Neural progenitor cell (in vitro differentiated cells): ENCODE measurements around the gene CITED4. TPM values are rescaled to one million over a fixed set of nuclear protein-coding genes. Genes with fewer than 3 reads are reported as not detected.

Experiments used
- DNase-seq: peaks from one replicate; pipeline ENCODE4 v3.0.0-alpha.2; 2016; ENCODE audit warnings: low spot score
- H2AFZ ChIP-seq: fragments of 200-600 bp; sonication (generic); replicated peaks from 2 replicates; pipeline ENCODE4 v1.6.1; 2016; ENCODE audit warnings: antibody characterized with exemption
- H3F3A ChIP-seq: fragments of 200-600 bp; sonication (generic); 2 replicates; pipeline ENCODE4 v1.6.1; 2016; ENCODE audit warnings: antibody characterized with exemption, low read depth
- H3K27ac ChIP-seq: fragments of 200-600 bp; sonication (generic); 2 replicates; pipeline ENCODE4 v1.5.1; 2016; ENCODE audit warnings: mild to moderate bottlenecking
- H3K27me3 ChIP-seq: fragments of 200-600 bp; sonication (generic); 2 replicates; pipeline ENCODE4 v1.6.1; 2016; ENCODE audit warnings: mild to moderate bottlenecking, moderate library complexity
- H3K36me3 ChIP-seq: fragments of 200-600 bp; sonication (generic); 2 replicates; pipeline ENCODE4 v1.5.1; 2016
- H3K4me1 ChIP-seq: fragments of 200-600 bp; sonication (generic); 2 replicates; pipeline ENCODE4 v1.6.1; 2016; ENCODE audit warnings: mixed run types
- H3K4me2 ChIP-seq: fragments of 200-600 bp; sonication (generic); 2 replicates; pipeline ENCODE4 v1.6.1; 2016
- H3K4me3 ChIP-seq: fragments of 200-600 bp; sonication (generic); 2 replicates; pipeline ENCODE4 v1.5.1; 2016
- H3K79me2 ChIP-seq: fragments of 200-600 bp; sonication (generic); 2 replicates; pipeline ENCODE4 v1.6.1; 2016; ENCODE audit warnings: low read depth
- H3K9ac ChIP-seq: fragments of 200-600 bp; sonication (generic); 2 replicates; pipeline ENCODE4 v1.6.1; 2016
- H3K9me3 ChIP-seq: fragments of 200-600 bp; sonication (generic); 2 replicates; pipeline ENCODE4 v1.5.1; 2016; ENCODE audit warnings: low read depth
- H4K20me1 ChIP-seq: fragments of 200-600 bp; sonication (generic); 2 replicates; pipeline ENCODE4 v1.6.1; 2016; ENCODE audit warnings: low read depth
- H3K27ac Mint-ChIP-seq: 3 replicates; pipeline ENCODE4 v1.8.0; 2021; ENCODE audit warnings: mixed read lengths
- H3K27me3 Mint-ChIP-seq: 2 replicates; pipeline ENCODE4 v1.8.0; 2022; ENCODE audit warnings: low read depth, mild to moderate bottlenecking, inconsistent platforms, moderate library complexity, mixed read lengths; ENCODE audit not compliant: insufficient read depth
- H3K36me3 Mint-ChIP-seq: 3 replicates; pipeline ENCODE4 v1.8.0; 2021; ENCODE audit warnings: mixed read lengths
- H3K4me1 Mint-ChIP-seq: 3 replicates; pipeline ENCODE4 v1.8.0; 2021; ENCODE audit warnings: mixed read lengths
- H3K4me3 Mint-ChIP-seq: 3 replicates; pipeline ENCODE4 v1.8.0; 2021; ENCODE audit warnings: mild to moderate bottlenecking, moderate library complexity, mixed read lengths
- H3K9me3 Mint-ChIP-seq: 3 replicates; pipeline ENCODE4 v1.8.0; 2020; ENCODE audit warnings: mixed read lengths
- EZH2 ChIP-seq: fragments of 200-600 bp; sonication (generic); IDR thresholded peaks from 2 replicates; pipeline ENCODE4 v1.6.1; 2017; ENCODE audit warnings: antibody characterized with exemption, mild to moderate bottlenecking, moderate library complexity
- EZH2phosphoT487 ChIP-seq: fragments of 200-600 bp; sonication (generic); IDR thresholded peaks from 2 replicates; pipeline ENCODE4 v1.6.1; 2017; ENCODE audit warnings: antibody characterized with exemption
- total RNA-seq: library from RNA; depleted of rRNA; stranded (reverse); fragments of >200 nt; gene quantifications from 2 replicates; pipeline ENCODE4 v1.2.3, GENCODE V29; 2015; ENCODE audit warnings: low replicate concordance
- TF ChIP-seq, protein P1 (sequence below): fragments of 200-600 bp; sonication (generic); IDR thresholded peaks from 2 replicates; pipeline ENCODE4 v1.5.1; 2017; ENCODE audit warnings: antibody characterized with exemption, mild to moderate bottlenecking

The CITED4 gene
- total RNA-seq, 1 donor from 2014 or later: 0.77 TPM

DNA sequence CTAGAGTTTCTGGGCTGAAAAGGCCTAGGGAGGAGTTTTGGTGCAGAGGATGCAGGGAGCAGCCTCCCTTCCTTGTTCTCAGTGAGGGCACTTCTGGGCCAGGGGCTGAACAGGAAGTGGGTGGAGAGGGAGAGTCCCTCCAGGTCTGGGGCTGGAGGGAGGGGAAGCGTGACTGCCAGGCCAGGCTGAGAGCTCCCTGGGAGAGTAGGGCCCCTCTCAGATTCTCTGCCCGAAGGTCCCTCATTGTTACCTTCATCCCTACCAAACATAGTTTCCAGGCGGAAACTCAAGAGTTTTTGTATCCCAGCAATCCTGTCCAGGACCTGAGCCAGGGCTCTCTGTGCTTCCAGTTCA, 36.8 kb downstream of the CITED4 start:
- Histone ChIP-seq H3K27me3 (peaks cover 37% of the 10 kb centered on the region), H3K4me3 (peak overlapping the region; percentile 14), H3K4me2 (peak overlapping the region; percentile 74), H3F3A (peaks cover 19% of the 10 kb centered on the region), H3K9ac (no peak overlapping the region), H3K9me3 (no peaks in the 10 kb centered on the region), H3K79me2 (no peaks in the 10 kb centered on the region), H4K20me1 (peaks cover 14% of the 10 kb centered on the region), H3K27ac (peak overlapping the region; percentile 51), H3K4me1 (peaks cover 23% of the 10 kb centered on the region), H2AFZ (no peak overlapping the region), H3K36me3 (no peaks in the 10 kb centered on the region)
- Mint-ChIP-seq H3K36me3 (no peaks in the 10 kb centered on the region), H3K4me1 (peaks cover 44% of the 10 kb centered on the region), H3K9me3 (no peaks in the 10 kb centered on the region), H3K27ac (peak overlapping the region; percentile 92), H3K4me3 (peak overlapping the region; percentile 12), H3K27me3 (peaks cover 3% of the 10 kb centered on the region)
- TF ChIP-seq EZH2phosphoT487 (no peak), EZH2 (no peak)
- TF ChIP-seq, protein P1, sequence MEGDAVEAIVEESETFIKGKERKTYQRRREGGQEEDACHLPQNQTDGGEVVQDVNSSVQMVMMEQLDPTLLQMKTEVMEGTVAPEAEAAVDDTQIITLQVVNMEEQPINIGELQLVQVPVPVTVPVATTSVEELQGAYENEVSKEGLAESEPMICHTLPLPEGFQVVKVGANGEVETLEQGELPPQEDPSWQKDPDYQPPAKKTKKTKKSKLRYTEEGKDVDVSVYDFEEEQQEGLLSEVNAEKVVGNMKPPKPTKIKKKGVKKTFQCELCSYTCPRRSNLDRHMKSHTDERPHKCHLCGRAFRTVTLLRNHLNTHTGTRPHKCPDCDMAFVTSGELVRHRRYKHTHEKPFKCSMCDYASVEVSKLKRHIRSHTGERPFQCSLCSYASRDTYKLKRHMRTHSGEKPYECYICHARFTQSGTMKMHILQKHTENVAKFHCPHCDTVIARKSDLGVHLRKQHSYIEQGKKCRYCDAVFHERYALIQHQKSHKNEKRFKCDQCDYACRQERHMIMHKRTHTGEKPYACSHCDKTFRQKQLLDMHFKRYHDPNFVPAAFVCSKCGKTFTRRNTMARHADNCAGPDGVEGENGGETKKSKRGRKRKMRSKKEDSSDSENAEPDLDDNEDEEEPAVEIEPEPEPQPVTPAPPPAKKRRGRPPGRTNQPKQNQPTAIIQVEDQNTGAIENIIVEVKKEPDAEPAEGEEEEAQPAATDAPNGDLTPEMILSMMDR: no peak
- DNase-seq: no peak

DNA sequence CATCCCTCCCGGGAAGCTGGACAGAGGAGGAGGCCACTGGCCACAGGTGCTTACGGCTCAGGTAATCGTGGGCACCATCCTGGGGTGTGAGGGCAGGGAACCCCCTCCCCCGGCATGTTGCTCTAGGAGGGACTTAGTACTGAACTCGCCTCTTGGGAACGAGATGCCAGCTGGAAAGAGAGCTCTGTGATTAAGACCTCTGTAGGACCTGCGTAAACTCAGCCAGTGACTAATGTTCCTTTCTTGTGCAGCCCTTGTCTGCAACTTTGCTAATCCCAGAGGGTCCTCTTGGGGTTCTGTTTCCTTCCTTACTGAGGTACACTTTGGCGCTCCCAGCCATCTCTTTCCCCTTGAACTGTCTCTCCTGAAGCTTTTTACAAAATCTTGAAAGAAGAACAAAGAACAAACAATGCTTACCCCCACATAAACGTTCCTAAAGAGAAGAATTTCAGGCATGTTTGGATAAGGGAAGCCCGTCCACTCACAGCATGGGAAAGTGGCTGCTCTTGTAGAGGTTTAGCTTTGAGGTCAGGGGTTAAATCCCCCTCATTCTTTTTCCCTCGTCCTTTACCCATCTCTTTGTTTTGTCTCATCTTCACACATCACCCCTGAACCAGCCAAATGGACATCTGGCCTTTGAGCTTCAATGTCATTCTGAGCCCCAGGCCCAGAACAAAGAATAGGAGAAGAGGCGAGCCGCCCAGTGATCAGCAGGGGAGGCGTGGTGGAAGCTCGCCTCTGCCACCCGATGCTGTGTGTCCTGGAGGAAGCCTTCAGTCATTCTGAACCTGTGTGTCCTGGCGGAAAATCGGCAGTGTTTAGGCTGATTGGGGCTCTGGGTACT, 37.4 kb downstream of the CITED4 start:
- no peaks in the 10 kb centered on the region for H3K9me3 Mint-ChIP-seq
- H3K36me3 Mint-ChIP-seq: no peaks in the 10 kb centered on the region
- H3K4me1 ChIP-seq: peaks cover 23% of the 10 kb centered on the region
- H3K36me3 ChIP-seq: no peaks in the 10 kb centered on the region
- H3K27me3 Mint-ChIP-seq: peaks cover 3% of the 10 kb centered on the region
- H3K27ac Mint-ChIP-seq: peak overlapping the region; percentile 92
- peak; percentile 92 for DNase-seq
- H3K4me2 ChIP-seq: peak overlapping the region; percentile 74
- no peak overlapping the region for H2AFZ ChIP-seq
- H3K4me1 Mint-ChIP-seq: peaks cover 44% of the 10 kb centered on the region
- H3K4me3 ChIP-seq: peak overlapping the region; percentile 24
- TF ChIP-seq, protein P1: no peak
- TF ChIP-seq EZH2phosphoT487 (peak; percentile 87), EZH2 (no peak)
- H3K9ac ChIP-seq: no peak overlapping the region
- peaks cover 41% of the 10 kb centered on the region for H3K27me3 ChIP-seq
- peak overlapping the region; percentile 85 for H3K27ac ChIP-seq
- H3K79me2 ChIP-seq: no peaks in the 10 kb centered on the region
- H3F3A ChIP-seq: peaks cover 19% of the 10 kb centered on the region
- no peaks in the 10 kb centered on the region for H3K9me3 ChIP-seq
- peaks cover 19% of the 10 kb centered on the region for H4K20me1 ChIP-seq
- peak overlapping the region; percentile 12 for H3K4me3 Mint-ChIP-seq

DNA sequence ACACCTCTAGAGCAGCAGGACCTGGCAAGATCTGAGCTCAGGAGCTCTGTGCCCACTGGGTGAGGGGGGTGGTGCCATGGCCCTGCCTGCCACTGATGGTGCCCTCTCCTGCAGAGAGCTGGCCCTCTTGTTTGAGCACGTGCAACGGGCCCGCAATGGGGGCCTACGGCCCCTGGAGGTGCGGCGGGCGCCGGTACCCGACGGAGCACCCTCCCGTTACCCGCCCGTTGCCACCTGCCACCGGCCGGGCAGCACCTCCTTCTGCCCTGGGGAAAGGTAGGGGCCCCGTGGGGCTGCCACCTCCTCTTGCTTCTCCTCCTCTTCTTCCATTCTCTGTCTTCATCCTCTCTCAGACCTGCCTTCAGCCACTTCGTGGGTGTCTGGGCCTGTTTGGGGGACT, 38.2 kb downstream of the CITED4 start:
- Histone ChIP-seq H3K36me3 (no peaks in the 10 kb centered on the region), H3K79me2 (no peaks in the 10 kb centered on the region), H3K9me3 (no peaks in the 10 kb centered on the region), H4K20me1 (peaks cover 19% of the 10 kb centered on the region), H3K27me3 (peaks cover 49% of the 10 kb centered on the region), H3K4me1 (peaks cover 23% of the 10 kb centered on the region), H3K9ac (no peak overlapping the region), H2AFZ (no peak overlapping the region), H3K27ac (no peak overlapping the region), H3K4me2 (peak overlapping the region; percentile 74), H3K4me3 (no peak overlapping the region), H3F3A (peaks cover 19% of the 10 kb centered on the region)
- TF ChIP-seq EZH2: no peak
- TF ChIP-seq, protein P1: no peak
- TF ChIP-seq EZH2phosphoT487: no peak
- Mint-ChIP-seq H3K4me3 (no peak overlapping the region), H3K4me1 (peaks cover 48% of the 10 kb centered on the region), H3K9me3 (no peaks in the 10 kb centered on the region), H3K36me3 (no peaks in the 10 kb centered on the region), H3K27ac (peak overlapping the region; percentile 92), H3K27me3 (peaks cover 3% of the 10 kb centered on the region)
- no peak for DNase-seq
